Measurements from ENCODE around the gene SPTLC1. TPM values are rescaled to one million over a fixed set of nuclear protein-coding genes. Genes with fewer than 3 reads are reported as not detected.
A peak's percentile ranks its signal among the peaks of the same experiment; 100 is the strongest.
"Not testable (repeated sequence)": the region's sequence is repeated elsewhere in the genome, so short reads cannot be mapped to it uniquely, and the experiment has no call there.

The SPTLC1 gene
- total RNA-seq, 1 donor, result 124 TPM

DNA sequence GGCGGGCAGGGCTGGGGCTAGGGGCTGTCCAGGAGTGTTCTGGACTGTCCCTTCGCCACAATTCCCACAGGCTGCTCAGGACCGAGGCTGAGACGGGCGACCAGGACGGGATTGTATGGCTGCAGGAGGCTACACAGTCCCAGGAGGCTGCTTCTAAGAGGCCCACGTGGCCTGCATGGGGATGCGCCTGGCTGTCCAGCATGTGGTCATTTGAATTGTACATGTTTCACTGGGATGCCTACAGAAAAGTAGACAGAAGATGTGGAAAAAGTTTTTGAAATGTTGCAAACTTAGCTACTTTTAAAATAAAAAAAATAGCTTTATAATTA is 32.6 kb upstream of the SPTLC1 start:
- Histone ChIP-seq H3K36me3 (ENCODE audit: insufficient read depth, low read length) (no peaks in the 10 kb centered on the region), H3K4me3 (ENCODE audit: insufficient read depth, low read length) (peak overlapping the region; percentile 48), H4K20me1 (ENCODE audit: insufficient read depth, low read length) (no peaks in the 10 kb centered on the region), H2AFZ (ENCODE audit: low read length) (no peak overlapping the region), H3K4me2 (ENCODE audit: insufficient read depth, low read length) (peak overlapping the region; percentile 75), H3K4me1 (ENCODE audit: insufficient read depth, low read length) (peaks cover 37% of the 10 kb centered on the region), H3K27me3 (ENCODE audit: insufficient read depth, low read length) (no peaks in the 10 kb centered on the region), H3K79me2 (ENCODE audit: insufficient read depth, low read length) (peaks cover 2% of the 10 kb centered on the region), H3K9me3 (ENCODE audit: low read depth, low read length) (no peaks in the 10 kb centered on the region), H3K27ac (ENCODE audit: low read depth, low read length) (peak overlapping the region; percentile 95)
- TF ChIP-seq CTCF (IDR thresholded peaks at IDR 0.05; ENCODE audit: extremely low read depth, low read depth, low read length), result no peak
- DNase-seq (ENCODE audit: insufficient read length, low spot score, missing footprints), result peak; percentile 60

GRCh38 chr9:92147030-92147851 is 32.0 kb upstream of the SPTLC1 start:
- no peaks in the 10 kb centered on the region for H3K36me3 ChIP-seq (ENCODE audit: insufficient read depth, low read length)
- H3K4me1 ChIP-seq (ENCODE audit: insufficient read depth, low read length), result peaks cover 31% of the 10 kb centered on the region
- peaks cover 2% of the 10 kb centered on the region for H3K79me2 ChIP-seq (ENCODE audit: insufficient read depth, low read length)
- DNase-seq (ENCODE audit: insufficient read length, low spot score, missing footprints), result peak; percentile 96
- peak; percentile 23 for TF ChIP-seq CTCF (IDR thresholded peaks at IDR 0.05; ENCODE audit: extremely low read depth, low read depth, low read length)
- H3K27me3 ChIP-seq (ENCODE audit: insufficient read depth, low read length), result no peaks in the 10 kb centered on the region
- H3K4me3 ChIP-seq (ENCODE audit: insufficient read depth, low read length), result peak overlapping the region; percentile 48
- no peaks in the 10 kb centered on the region for H3K9me3 ChIP-seq (ENCODE audit: low read depth, low read length)
- peak overlapping the region; percentile 85 for H2AFZ ChIP-seq (ENCODE audit: low read length)
- peak overlapping the region; percentile 95 for H3K27ac ChIP-seq (ENCODE audit: low read depth, low read length)
- no peaks in the 10 kb centered on the region for H4K20me1 ChIP-seq (ENCODE audit: insufficient read depth, low read length)
- peak overlapping the region; percentile 75 for H3K4me2 ChIP-seq (ENCODE audit: insufficient read depth, low read length)

GRCh38 chr9:92146610-92147009 is 31.4 kb upstream of the SPTLC1 start:
- DNase-seq (ENCODE audit: insufficient read length, low spot score, missing footprints), result peak; percentile 67
- Histone ChIP-seq H3K79me2 (ENCODE audit: insufficient read depth, low read length) (peaks cover 2% of the 10 kb centered on the region), H3K27ac (ENCODE audit: low read depth, low read length) (peak overlapping the region; percentile 95), H3K4me1 (ENCODE audit: insufficient read depth, low read length) (peaks cover 27% of the 10 kb centered on the region), H3K4me3 (ENCODE audit: insufficient read depth, low read length) (peak overlapping the region; percentile 48), H3K36me3 (ENCODE audit: insufficient read depth, low read length) (no peaks in the 10 kb centered on the region), H3K27me3 (ENCODE audit: insufficient read depth, low read length) (no peaks in the 10 kb centered on the region), H2AFZ (ENCODE audit: low read length) (peak overlapping the region; percentile 85), H3K9me3 (ENCODE audit: low read depth, low read length) (no peaks in the 10 kb centered on the region), H4K20me1 (ENCODE audit: insufficient read depth, low read length) (no peaks in the 10 kb centered on the region), H3K4me2 (ENCODE audit: insufficient read depth, low read length) (peak overlapping the region; percentile 75)
- no peak for TF ChIP-seq CTCF (IDR thresholded peaks at IDR 0.05; ENCODE audit: extremely low read depth, low read depth, low read length)

- DNase-seq (ENCODE audit: insufficient read length, low spot score, missing footprints); H3K79me2 ChIP-seq (ENCODE audit: insufficient read depth, low read length); H3K9me3 ChIP-seq (ENCODE audit: low read depth, low read length); H3K27ac ChIP-seq (ENCODE audit: low read depth, low read length); H3K27me3 ChIP-seq (ENCODE audit: insufficient read depth, low read length); H3K36me3 ChIP-seq (ENCODE audit: insufficient read depth, low read length); H4K20me1 ChIP-seq (ENCODE audit: insufficient read depth, low read length); H3K4me2 ChIP-seq (ENCODE audit: insufficient read depth, low read length); H3K4me3 ChIP-seq (ENCODE audit: insufficient read depth, low read length); H2AFZ ChIP-seq (ENCODE audit: low read length): not testable (repeated sequence)
- H3K4me1 ChIP-seq (ENCODE audit: insufficient read depth, low read length), result peaks cover 27% of the 10 kb centered on the region
Measured at GRCh38 chr9:92145784-92146183, 30.6 kb upstream of the SPTLC1 start.

All from osteoblast (primary cell).